ENCODE measurements around the gene RPEL1.

DNA sequence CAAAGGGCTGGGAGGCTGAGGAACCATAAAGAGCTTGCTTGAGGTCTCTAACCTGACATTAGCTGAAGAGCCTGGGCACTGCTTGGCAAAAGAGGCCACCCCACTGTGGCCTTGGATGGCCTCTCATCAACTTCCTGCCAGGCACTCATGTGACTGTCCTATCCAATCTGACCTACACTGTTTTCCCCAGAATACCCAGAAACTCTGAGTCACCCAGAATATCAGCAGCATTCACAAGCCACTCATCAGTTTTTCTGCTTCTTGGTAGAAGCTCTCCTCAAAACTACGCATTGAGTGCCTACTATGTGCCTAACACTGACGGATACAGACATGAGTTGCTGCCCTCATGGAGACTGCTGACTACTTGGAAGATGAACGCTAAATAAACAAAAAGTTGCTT is 48.5 kb upstream of the RPEL1 start:
- no peak for TF ChIP-seq POLR2A (IDR thresholded peaks at IDR 0.05; ENCODE audit: borderline replicate concordance, extremely low read depth, insufficient read depth, insufficient read length)
- TF ChIP-seq POLR2AphosphoS5 (IDR thresholded peaks at IDR 0.05; ENCODE audit: low read depth, low read length) = peak; percentile 59
- TF ChIP-seq, protein P1, sequence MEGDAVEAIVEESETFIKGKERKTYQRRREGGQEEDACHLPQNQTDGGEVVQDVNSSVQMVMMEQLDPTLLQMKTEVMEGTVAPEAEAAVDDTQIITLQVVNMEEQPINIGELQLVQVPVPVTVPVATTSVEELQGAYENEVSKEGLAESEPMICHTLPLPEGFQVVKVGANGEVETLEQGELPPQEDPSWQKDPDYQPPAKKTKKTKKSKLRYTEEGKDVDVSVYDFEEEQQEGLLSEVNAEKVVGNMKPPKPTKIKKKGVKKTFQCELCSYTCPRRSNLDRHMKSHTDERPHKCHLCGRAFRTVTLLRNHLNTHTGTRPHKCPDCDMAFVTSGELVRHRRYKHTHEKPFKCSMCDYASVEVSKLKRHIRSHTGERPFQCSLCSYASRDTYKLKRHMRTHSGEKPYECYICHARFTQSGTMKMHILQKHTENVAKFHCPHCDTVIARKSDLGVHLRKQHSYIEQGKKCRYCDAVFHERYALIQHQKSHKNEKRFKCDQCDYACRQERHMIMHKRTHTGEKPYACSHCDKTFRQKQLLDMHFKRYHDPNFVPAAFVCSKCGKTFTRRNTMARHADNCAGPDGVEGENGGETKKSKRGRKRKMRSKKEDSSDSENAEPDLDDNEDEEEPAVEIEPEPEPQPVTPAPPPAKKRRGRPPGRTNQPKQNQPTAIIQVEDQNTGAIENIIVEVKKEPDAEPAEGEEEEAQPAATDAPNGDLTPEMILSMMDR (IDR thresholded peaks at IDR 0.05 in 2 of 3, conservative IDR thresholded peaks at IDR 0.05 in 1 of 3; ENCODE audit: borderline replicate concordance in 1 of 3, insufficient read depth in 1 of 3, low read depth in 2 of 3, low read length in 2 of 3) = no peak

Data from HCT116 (cell line).